DOHH2 (cell line): ENCODE measurements around the gene ATP1A1.

ENCODE experiments used
- CTCF ChIP-seq: fragments of 200-600 bp; sonication (generic); IDR thresholded peaks from one replicate; pipeline ENCODE4 v1.5.1; 2014; ENCODE audit warnings: antibody characterized with exemption, mild to moderate bottlenecking, low read depth, low read length; ENCODE audit not compliant: poor library complexity, severe bottlenecking
- EZH2phosphoT487 ChIP-seq: fragments of 200-600 bp; sonication (generic); IDR thresholded peaks from 2 replicates; pipeline ENCODE4 v1.6.1; 2017; ENCODE audit warnings: borderline replicate concordance, mild to moderate bottlenecking, antibody characterized with exemption, low read length, moderate library complexity, mixed read lengths

- TF ChIP-seq CTCF (no peak), EZH2phosphoT487 (no peak)
Measured at GRCh38 chr1:116412898-116413297, 39.9 kb downstream of the ATP1A1 start.
